Hypothalamus (tissue), 51 donors: ENCODE measurements around the gene SRF.

Experiments used
- DNase-seq, 51 donors: peaks; one replicate each; lab custom pipeline; 2025; lab: John Stamatoyannopoulos, UW

SRF gene

GRCh38 chr6:43146709-43147688 is 24.1 kb upstream of the SRF start:
- DNase-seq: no peak

- no peak for DNase-seq
Measured at GRCh38 chr6:43147691-43148477, 23.2 kb upstream of the SRF start.

- DNase-seq: no peak
Measured at GRCh38 chr6:43149265-43149664, 21.8 kb upstream of the SRF start.

GRCh38 chr6:43150051-43150751 is 20.9 kb upstream of the SRF start:
- DNase-seq: no peak

GRCh38 chr6:43159599-43159998 is 11.5 kb upstream of the SRF start:
- no peak for DNase-seq

GRCh38 chr6:43163899-43164298 is 7.2 kb upstream of the SRF start:
- no peak for DNase-seq

GRCh38 chr6:43170417-43170930 is 595 bp upstream of the SRF start:
- peak in 28 of 51 donors; percentile 33 to 83 (median 73) for DNase-seq

GRCh38 chr6:43171707-43172103 is 636 bp downstream of the SRF start:
- peak in 12 of 51 donors; percentile 27 to 59 (median 43) for DNase-seq

- peak in 36 of 51 donors; percentile 7 to 70 (median 36) for DNase-seq
Measured at GRCh38 chr6:43172104-43173007, 1.3 kb downstream of the SRF start.

GRCh38 chr6:43173591-43174262 is 2.7 kb downstream of the SRF start:
- DNase-seq: peak in 2 of 51 donors; percentile 20 to 42

GRCh38 chr6:43174263-43175112 is 3.4 kb downstream of the SRF start:
- peak; percentile 70 to 98 (median 93) for DNase-seq

GRCh38 chr6:43175676-43176422 is 4.8 kb downstream of the SRF start:
- DNase-seq: no peak

GRCh38 chr6:43176423-43176786 is 5.3 kb downstream of the SRF start:
- DNase-seq: no peak

GRCh38 chr6:43178150-43178549 is 7.1 kb downstream of the SRF start:
- peak in 1 of 51 donors; percentile 15 for DNase-seq

- DNase-seq: no peak
Measured at GRCh38 chr6:43178951-43179830, 8.1 kb downstream of the SRF start.

GRCh38 chr6:43180058-43180457 is 9.0 kb downstream of the SRF start:
- no peak for DNase-seq
